LHCN-M2 (cell line): ENCODE measurements around the gene H6PD. TPM values are rescaled to one million over a fixed set of nuclear protein-coding genes. Genes with fewer than 3 reads are reported as not detected.

Source experiments
- DNase-seq: peaks from one replicate; pipeline ENCODE4 v3.0.0-alpha.2; 2012; ENCODE audit warnings: low read depth
- total RNA-seq: library from RNA; depleted of rRNA; stranded (reverse); fragments of >200 nt; gene quantifications from 2 replicates; pipeline ENCODE4 v1.2.3, GENCODE V29; 2014

H6PD gene
- total RNA-seq, 1 experiment from 2014 or later, result 42.2 TPM

- DNase-seq, result no peak
Measured at GRCh38 chr1:9256332-9256731, 21.8 kb downstream of the H6PD start.

DNA sequence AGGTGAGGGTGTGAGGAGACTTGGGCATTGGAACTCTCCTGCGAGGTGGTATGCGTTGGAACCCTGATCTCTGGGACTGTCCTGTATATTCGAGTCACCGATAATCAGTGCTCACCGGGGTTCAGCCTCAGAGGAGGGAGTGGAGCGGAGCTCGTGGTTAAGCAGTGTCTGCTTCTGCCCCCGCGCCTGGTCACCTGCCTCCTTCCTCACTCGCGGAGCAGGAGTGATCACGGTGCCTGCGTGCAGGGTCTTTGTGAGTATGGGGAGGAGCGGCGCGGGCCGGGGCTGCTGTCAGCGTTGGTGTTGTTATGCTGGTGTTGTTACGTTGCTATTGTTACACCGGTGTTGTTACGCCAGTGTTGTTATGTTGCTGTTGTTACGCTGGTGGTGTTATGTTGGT lies 23.3 kb downstream of the H6PD start:
- no peak for DNase-seq

- no peak for DNase-seq
Measured at GRCh38 chr1:9258629-9259028, 24.1 kb downstream of the H6PD start.

- no peak for DNase-seq
Measured at GRCh38 chr1:9260059-9260766, 25.6 kb downstream of the H6PD start.

DNA sequence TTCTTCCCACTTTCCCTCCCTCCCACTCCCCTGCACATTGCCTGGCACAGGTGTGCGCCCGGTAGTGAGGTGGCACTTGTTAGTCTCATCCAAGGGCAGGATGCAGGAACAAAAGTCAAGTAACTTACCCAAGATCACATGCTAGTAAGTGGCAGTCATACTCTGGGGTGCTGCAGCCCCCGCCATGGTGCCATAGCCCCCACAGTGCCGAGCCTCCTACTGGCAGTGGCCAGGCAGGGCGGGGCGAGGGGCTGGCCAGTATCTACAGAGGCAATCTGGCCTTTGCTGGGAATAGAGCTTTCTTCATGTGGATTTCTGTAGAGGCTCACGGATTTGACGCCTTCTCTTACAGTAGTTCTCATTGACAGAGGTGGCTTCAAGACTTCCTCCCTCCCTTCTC lies 26.9 kb downstream of the H6PD start:
- no peak for DNase-seq

DNA sequence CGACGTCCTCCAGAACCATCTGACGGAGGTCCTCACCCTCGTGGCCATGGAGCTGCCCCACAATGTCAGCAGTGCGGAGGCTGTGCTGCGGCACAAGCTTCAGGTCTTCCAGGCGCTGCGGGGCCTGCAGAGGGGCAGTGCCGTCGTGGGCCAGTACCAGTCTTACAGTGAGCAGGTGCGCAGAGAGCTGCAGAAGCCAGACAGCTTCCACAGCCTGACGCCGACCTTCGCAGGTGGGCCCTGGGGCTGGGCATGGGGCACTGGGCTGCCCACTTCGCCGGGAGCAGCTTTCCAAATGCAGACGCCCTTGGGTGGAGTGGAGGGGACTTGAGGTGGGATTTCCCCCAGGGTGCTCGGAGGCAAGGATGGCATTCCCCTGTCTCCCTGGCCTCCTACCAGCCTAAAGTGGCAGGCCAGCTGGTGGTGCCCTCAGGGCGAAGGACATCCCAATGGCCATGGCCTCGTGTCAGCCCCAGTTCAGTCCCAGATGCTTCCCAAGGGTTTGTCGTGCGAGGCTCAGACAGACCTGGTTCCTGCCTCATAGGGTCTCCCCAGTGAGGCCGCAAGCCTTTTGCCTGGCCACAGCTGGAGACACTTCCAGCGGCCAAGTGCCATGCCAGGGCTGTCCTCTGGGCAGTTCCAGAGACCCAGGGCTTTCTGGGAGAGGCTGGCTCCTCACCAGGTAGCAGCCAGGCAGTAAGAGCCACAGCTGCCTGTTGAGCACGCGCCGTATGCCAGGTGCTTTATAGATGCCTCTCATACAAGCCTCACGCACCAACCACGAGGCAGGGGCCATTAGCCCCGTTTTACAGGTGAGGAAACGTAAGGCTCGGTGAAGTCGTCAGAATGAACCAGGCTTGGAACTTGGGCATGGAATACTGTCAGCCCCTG lies 27.8 kb downstream of the H6PD start:
- no peak for DNase-seq

DNA sequence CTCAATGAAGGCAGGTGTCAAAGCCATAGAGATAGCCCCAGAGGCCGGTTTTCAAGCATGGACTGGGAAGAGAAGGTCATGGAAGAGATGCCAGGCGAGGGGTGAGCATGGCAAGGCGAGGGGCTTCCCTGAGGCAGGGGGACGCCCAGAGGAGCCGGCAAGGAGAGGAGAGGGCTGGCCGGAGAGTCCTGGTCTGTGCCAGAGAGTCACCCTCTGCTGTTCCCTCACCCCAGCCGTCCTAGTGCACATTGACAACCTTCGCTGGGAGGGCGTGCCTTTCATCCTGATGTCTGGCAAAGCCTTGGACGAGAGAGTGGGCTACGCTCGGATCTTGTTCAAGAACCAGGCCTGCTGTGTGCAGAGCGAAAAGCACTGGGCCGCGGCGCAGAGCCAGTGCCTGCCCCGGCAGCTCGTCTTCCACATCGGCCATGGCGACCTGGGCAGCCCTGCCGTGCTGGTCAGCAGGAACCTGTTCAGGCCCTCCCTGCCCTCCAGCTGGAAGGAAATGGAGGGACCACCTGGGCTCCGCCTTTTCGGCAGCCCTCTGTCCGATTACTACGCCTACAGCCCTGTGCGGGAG lies 28.8 kb downstream of the H6PD start:
- DNase-seq, result no peak

DNA sequence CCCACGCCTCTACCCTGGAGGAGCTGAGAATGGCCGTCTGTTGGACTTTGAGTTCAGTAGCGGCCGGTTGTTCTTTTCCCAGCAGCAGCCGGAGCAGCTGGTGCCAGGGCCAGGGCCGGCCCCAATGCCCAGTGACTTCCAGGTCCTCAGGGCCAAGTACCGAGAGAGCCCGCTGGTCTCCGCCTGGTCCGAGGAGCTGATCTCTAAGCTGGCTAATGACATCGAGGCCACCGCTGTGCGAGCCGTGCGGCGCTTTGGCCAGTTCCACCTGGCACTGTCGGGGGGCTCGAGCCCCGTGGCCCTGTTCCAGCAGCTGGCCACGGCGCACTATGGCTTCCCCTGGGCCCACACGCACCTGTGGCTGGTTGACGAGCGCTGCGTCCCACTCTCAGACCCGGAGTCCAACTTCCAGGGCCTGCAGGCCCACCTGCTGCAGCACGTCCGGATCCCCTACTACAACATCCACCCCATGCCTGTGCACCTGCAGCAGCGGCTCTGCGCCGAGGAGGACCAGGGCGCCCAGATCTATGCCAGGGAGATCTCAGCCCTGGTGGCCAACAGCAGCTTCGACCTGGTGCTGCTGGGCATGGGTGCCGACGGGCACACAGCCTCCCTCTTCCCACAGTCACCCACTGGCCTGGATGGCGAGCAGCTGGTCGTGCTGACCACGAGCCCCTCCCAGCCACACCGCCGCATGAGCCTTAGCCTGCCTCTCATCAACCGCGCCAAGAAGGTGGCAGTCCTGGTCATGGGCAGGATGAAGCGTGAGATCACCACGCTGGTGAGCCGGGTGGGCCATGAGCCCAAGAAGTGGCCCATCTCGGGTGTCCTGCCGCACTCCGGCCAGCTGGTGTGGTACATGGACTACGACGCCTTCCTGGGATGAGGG lies 29.7 kb downstream of the H6PD start:
- DNase-seq, result no peak

DNA sequence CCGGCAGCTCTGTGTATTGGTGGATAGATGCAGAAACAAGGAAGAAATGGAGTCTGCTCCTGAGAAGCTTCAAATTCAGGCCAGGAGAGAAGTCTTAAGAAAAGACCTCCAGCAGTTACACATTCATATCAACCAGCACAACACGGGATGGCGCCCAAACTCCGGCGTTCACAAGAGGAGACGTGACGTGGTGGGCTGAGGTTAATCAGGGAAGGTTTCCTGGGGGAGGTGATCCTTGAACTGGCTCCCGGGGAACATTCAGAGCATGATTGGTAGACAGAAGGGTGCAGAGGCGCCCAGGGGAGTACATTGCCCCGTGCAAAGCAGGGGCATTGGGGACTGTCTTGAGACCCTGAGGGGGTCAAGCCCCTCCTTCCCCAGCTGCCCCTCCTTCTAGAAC lies 30.5 kb downstream of the H6PD start:
- no peak for DNase-seq

DNA sequence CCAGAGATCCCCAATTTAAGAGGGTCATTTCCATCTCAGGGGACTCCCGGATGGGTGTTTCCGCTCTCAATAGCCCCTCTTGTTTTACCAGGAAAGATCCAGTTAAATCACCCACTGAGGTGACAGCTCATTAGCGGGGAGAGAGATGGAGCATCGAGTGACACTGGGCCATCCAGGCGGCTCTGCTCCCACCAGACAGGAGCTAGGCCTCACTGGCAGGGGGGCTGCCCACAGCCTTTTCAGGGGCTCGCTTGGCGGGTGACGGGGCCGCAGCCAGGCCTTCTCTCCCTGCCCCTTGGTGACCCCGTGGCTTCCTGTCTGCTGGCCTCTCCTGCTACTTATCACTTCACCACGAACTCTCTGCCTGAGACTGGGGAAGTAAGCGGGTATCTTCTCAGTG lies 31.4 kb downstream of the H6PD start:
- no peak for DNase-seq

GRCh38 chr1:9267352-9267686 lies 32.7 kb downstream of the H6PD start:
- DNase-seq, result no peak

DNA sequence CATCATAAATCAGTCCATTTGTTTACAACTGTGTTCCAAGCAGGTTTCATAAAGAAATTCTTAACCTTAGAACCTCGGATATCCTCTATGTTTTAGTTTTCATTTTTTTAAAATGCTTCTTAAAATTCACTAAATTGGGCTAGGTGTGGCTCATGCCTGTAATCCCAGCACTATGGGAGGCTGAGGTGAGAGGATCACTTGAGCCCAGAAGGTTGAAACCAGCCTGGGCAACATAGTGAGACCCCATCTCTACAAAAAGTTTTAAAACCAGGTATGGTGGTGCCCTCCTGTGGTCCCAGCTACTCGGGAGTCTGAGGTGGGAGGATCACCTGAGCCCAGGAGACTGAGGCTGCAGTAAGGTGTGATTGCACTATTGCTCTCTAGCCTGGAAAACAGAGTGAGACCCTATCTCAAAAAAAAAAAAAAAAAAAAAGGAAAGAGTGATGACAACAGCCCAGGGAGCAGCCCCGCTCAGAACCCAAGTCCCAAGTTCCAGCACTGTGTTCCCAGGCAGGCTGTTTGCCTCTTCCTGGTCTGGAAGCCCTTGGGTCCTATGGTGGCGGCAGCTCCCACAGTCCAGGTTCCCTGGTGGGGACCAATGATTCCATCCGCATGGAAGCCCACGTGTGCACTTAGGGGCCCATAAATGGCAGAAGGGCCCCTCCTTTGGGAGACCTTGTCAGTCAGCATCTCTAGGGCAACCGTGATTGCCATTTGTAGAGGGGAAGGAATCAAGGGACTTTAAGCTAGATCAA lies 33.4 kb downstream of the H6PD start:
- DNase-seq, result no peak

GRCh38 chr1:9269078-9269501 lies 34.5 kb downstream of the H6PD start:
- no peak for DNase-seq

DNA sequence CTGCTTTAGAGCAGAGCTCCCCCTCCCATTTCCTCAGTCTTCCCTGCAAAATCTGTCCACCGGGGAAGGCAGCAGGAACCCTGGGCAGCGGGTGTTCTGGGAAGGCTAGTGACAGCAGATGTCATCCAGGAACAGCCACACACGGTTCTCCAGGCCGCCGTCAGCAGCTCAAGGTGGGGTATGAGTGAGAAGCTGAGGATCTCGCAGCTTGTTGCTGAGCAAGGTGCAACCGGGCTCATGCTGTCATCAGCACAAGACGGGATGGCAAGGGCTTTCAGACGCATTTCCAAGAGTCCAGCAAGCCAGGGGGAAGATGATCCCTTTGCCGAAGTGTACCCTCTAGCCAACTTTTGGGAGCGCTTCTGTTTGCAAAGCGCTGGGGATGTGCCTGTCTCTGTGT lies 35.1 kb downstream of the H6PD start:
- DNase-seq, result no peak

- DNase-seq, result no peak
Measured at GRCh38 chr1:9270290-9270883, 35.8 kb downstream of the H6PD start.

DNA sequence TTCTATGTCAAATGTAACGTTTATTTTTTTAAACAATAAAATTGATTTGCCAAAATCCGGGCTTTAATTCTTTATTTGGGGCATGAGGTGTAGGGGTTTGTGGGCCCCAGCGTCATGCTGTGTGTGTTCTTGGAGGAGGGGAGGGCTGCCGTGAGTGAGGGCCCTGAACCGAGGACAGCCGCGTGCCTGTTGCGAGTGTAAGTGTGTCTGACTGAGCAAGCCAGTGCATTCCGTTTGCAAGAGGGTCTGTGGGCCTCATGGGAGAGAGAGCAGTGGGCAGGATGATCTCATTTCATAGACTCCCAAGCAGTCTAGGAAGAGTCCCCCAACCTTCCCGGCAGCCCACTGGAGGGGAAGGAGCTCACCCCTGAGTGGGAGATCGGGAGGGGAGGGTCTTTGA lies 36.7 kb downstream of the H6PD start:
- DNase-seq, result no peak

DNA sequence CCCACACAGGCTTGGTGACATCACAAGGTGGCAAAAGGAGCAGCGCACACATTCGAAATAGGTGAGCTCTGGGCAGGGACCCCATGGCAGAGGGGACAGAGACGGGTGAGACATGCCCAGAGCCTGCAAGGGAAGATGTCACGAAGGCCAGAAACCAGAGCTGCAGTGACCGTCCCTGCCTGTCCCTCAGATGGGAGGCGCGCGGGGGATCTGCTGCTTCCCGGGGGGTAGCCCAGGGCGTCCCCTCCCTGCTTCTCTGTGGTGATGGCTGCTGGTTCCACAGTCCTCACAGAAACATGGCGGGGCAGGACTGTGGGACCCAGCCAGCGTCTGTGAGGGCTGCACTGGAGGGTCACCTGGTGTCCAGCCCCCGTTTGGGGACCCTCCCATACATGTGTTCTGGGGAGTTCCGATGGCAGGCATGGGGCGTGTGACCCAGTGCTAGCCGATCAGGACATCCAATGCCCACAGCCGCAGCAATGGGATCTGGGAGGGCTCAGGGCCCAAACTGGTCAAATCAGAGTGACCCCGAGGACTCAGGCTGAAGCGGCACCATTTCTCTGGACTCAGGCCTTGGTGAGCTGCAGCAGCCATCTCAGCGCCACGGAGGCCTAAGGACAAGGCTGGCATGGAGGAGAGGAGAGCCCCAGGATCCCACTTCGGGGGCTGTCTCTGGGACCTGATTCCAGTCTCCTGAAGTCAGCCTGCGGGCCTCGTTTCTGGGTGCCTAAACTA lies 37.5 kb downstream of the H6PD start:
- no peak for DNase-seq

- no peak for DNase-seq
Measured at GRCh38 chr1:9273177-9273576, 38.6 kb downstream of the H6PD start.

- DNase-seq, result no peak
Measured at GRCh38 chr1:9275161-9275560, 40.6 kb downstream of the H6PD start.

- peak; percentile 95 for DNase-seq
Measured at GRCh38 chr1:9275567-9276034, 41.0 kb downstream of the H6PD start.
